ENCODE data around the gene RNF113B. TPM values are rescaled to one million over a fixed set of nuclear protein-coding genes. Genes with fewer than 3 reads are reported as not detected.

Gene RNF113B
- total RNA-seq, 6 donors from 2014 or later: not detected

- Histone ChIP-seq H3K4me3 (no peak overlapping the region), H3K9me3 (no peaks in the 10 kb centered on the region), H3K4me1 (peaks cover 0 to 6% (median 3%) of the 10 kb centered on the region in 4 donors), H3K36me3 (no peaks in the 10 kb centered on the region), H3K27me3 (no peaks in the 10 kb centered on the region), H3K27ac (no peak overlapping the region)
- 78 to 83% methylated on average over 8 of the region's 8 CpGs for WGBS, 2 donors
- TF ChIP-seq POLR2AphosphoS5 (IDR thresholded peaks at IDR 0.05): no peak
- TF ChIP-seq POLR2A (IDR thresholded peaks at IDR 0.05): no peak
- TF ChIP-seq EP300 (IDR thresholded peaks at IDR 0.05): no peak
- TF ChIP-seq, protein P1, sequence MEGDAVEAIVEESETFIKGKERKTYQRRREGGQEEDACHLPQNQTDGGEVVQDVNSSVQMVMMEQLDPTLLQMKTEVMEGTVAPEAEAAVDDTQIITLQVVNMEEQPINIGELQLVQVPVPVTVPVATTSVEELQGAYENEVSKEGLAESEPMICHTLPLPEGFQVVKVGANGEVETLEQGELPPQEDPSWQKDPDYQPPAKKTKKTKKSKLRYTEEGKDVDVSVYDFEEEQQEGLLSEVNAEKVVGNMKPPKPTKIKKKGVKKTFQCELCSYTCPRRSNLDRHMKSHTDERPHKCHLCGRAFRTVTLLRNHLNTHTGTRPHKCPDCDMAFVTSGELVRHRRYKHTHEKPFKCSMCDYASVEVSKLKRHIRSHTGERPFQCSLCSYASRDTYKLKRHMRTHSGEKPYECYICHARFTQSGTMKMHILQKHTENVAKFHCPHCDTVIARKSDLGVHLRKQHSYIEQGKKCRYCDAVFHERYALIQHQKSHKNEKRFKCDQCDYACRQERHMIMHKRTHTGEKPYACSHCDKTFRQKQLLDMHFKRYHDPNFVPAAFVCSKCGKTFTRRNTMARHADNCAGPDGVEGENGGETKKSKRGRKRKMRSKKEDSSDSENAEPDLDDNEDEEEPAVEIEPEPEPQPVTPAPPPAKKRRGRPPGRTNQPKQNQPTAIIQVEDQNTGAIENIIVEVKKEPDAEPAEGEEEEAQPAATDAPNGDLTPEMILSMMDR (IDR thresholded peaks at IDR 0.05): no peak
- ATAC-seq (ENCODE audit: low FRiP score in 2 of 2) (no peak), DNase-seq (no peak)
Measured at GRCh38 chr13:98150832-98151479, 26.1 kb downstream of the RNF113B start.

DNA sequence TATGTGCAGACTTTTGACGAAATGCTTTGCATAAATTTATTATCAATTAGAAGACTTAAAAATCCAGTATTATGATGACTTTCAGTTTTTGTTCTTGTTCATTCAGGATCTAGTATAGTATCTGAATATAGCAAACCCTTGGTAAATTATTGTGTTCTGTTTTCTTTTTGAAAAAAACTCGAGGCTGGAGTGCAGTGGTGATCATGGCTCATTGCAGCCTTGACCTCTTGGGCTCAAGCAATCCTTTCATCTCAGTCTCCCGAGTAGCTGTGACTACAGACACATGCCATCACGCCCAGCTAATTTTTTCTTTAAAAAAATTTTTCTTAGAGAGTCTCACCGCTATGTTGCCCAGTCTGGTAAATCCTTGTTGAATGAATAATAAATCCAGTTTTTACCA is 29.5 kb downstream of the RNF113B start:
- ATAC-seq (ENCODE audit: low FRiP score in 2 of 2): no peak
- Histone ChIP-seq H3K9me3 (no peaks in the 10 kb centered on the region), H3K27ac (no peak overlapping the region), H3K4me3 (no peak overlapping the region), H3K4me1 (peaks cover 11 to 26% (median 19%) of the 10 kb centered on the region in 4 donors), H3K36me3 (no peaks in the 10 kb centered on the region), H3K27me3 (peaks cover 0 to 11% (median 0%) of the 10 kb centered on the region in 4 donors)
- no peak for TF ChIP-seq POLR2A (IDR thresholded peaks at IDR 0.05)
- TF ChIP-seq, protein P1 (IDR thresholded peaks at IDR 0.05): no peak
- TF ChIP-seq EP300 (IDR thresholded peaks at IDR 0.05): no peak
- TF ChIP-seq POLR2AphosphoS5 (IDR thresholded peaks at IDR 0.05): no peak
- DNase-seq: no peak
- 67 to 78% methylated on average over 5 of the region's 5 CpGs for WGBS, 2 donors

DNA sequence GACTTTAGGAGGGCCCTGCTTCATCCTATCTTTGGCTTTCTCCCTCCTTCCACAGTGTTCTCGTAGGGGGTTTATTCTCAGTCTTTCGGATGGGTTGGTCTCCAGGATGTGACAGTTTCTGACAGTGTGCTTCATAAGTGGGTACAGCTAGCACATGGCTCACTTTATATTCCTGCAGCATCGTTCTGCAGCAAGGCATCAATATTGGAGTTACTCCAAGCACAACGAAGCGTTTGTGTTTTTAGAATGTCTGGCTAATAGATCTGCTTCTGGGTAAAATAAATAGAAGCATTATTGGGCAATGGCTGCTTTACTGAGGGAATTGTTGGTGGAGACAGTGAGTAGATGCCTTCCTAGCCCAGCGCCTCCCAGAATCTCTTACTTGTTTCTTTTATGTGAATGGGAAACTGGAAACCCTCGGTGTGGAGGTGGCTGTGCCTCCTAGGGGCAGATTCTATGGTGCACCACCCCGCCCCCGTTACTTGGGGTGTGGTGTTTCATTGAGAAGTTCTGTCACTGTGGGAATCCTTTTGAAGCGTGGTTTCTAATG is 32.2 kb downstream of the RNF113B start:
- WGBS, 2 donors: 37 to 40% methylated on average over 10 of the region's 10 CpGs
- H3K27me3 ChIP-seq: peaks cover 0 to 15% (median 0%) of the 10 kb centered on the region in 4 donors
- H3K9me3 ChIP-seq: no peaks in the 10 kb centered on the region
- TF ChIP-seq, protein P1 (IDR thresholded peaks at IDR 0.05): no peak
- TF ChIP-seq POLR2A (IDR thresholded peaks at IDR 0.05): no peak
- TF ChIP-seq POLR2AphosphoS5 (IDR thresholded peaks at IDR 0.05): no peak
- no peak for TF ChIP-seq EP300 (IDR thresholded peaks at IDR 0.05)
- peaks cover 11 to 35% (median 27%) of the 10 kb centered on the region in 4 donors for H3K4me1 ChIP-seq
- DNase-seq (peak in 1 of 2 donors; percentile 32), ATAC-seq (ENCODE audit: low FRiP score in 2 of 2) (no peak)
- no peaks in the 10 kb centered on the region for H3K36me3 ChIP-seq
- peak overlapping the region in 2 of 4 donors; percentile 81 to 84 for H3K27ac ChIP-seq
- peak overlapping the region in 3 of 4 donors; percentile 75 to 94 (median 88) for H3K4me3 ChIP-seq

GRCh38 chr13:98144027-98144741 is 32.9 kb downstream of the RNF113B start:
- TF ChIP-seq, protein P1 (IDR thresholded peaks at IDR 0.05): no peak
- TF ChIP-seq POLR2AphosphoS5 (IDR thresholded peaks at IDR 0.05) (no peak), EP300 (IDR thresholded peaks at IDR 0.05) (no peak), POLR2A (IDR thresholded peaks at IDR 0.05) (no peak)
- Histone ChIP-seq H3K36me3 (no peaks in the 10 kb centered on the region), H3K27me3 (peaks cover 0 to 15% (median 0%) of the 10 kb centered on the region in 4 donors), H3K27ac (peak overlapping the region; percentile 80 to 92 (median 82)), H3K9me3 (no peaks in the 10 kb centered on the region), H3K4me1 (peaks cover 11 to 35% (median 27%) of the 10 kb centered on the region in 4 donors), H3K4me3 (peak overlapping the region; percentile 46 to 94 (median 82))
- DNase-seq: peak in 1 of 2 donors; percentile 21
- peak in 1 of 2 donors; percentile 25 for ATAC-seq (ENCODE audit: low FRiP score in 2 of 2)
- WGBS, 2 donors: 8 to 9% methylated on average over 17 to 21 of the region's 21 CpGs
